ENCODE data around the gene AP1S2.
A peak's percentile ranks its signal among the peaks of the same experiment; 100 is the strongest.

Gene AP1S2

DNA sequence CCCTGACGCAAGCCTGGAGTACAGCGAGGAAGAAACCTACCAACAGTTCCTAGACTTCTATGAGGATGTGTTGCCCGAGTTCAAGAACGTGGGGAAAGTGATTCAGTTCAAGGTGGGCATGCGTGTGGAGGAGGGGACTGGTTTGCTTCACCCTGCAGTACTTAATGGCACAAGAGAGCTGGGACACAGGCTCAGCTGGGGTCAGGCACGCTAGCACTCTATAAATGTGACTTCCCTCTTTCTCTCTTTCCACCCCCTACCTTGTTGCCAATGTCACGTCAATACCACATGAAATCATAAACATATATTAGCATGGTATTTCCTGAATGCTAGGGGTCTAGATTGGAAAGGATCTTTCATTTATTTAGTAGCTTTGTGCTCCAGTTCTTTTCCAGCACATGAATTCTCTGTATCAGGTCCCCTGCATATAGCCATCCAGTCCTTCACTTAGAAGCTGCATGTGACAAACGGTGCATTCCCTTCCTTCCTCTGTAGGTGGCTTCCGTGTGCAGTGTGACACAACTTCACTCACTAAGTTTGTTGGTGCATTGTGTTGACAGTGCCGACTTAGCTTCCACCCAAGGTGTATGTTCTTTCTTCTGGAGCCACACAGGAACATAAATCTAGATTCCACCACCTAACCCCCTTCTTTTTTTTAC lies 38.7 kb downstream of the AP1S2 start:
- in situ Hi-C loops (cut with HindIII; ENCODE audit: low sequenced_read_pairs) = no loop called here
- TF ChIP-seq, protein P1, sequence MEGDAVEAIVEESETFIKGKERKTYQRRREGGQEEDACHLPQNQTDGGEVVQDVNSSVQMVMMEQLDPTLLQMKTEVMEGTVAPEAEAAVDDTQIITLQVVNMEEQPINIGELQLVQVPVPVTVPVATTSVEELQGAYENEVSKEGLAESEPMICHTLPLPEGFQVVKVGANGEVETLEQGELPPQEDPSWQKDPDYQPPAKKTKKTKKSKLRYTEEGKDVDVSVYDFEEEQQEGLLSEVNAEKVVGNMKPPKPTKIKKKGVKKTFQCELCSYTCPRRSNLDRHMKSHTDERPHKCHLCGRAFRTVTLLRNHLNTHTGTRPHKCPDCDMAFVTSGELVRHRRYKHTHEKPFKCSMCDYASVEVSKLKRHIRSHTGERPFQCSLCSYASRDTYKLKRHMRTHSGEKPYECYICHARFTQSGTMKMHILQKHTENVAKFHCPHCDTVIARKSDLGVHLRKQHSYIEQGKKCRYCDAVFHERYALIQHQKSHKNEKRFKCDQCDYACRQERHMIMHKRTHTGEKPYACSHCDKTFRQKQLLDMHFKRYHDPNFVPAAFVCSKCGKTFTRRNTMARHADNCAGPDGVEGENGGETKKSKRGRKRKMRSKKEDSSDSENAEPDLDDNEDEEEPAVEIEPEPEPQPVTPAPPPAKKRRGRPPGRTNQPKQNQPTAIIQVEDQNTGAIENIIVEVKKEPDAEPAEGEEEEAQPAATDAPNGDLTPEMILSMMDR (IDR thresholded peaks at IDR 0.05; ENCODE audit: low read depth, low read length) = peak; percentile 50
- DNase-seq (ENCODE audit: low read depth, low spot score) = no peak
- no peak overlapping the region for H3K4me3 ChIP-seq (ENCODE audit: low read depth, low read length)

DNA sequence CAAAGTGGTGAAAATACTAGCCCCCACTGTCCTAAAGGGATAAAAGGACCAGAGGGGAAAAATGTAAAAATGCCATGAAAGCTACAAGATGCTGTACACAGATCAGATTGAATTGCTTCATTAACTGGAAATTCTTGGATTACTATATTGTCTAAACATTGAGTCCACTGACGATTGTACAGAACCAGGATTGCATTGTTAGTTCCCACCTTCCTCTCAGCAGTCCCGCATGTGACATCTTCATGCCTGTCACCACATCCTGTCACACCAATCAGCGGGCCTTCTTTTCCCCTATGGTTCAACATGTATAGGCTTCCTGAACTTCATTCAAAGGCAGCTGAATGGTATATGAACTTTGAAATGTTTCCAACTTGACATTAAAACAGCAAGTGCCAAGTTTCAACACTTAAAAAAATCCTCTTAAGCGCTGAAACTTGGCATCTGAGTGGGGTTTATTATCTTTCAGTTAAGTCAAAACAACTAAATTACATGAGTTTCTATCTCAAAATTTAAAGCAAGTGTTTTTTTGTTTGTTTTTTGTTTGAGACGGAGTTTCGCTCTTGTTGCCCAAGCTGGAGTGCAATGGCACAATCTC lies 39.7 kb downstream of the AP1S2 start:
- TF ChIP-seq, protein P1 (IDR thresholded peaks at IDR 0.05; ENCODE audit: low read depth, low read length) = no peak
- in situ Hi-C loops (cut with HindIII; ENCODE audit: low sequenced_read_pairs) = no loop called here

DNA sequence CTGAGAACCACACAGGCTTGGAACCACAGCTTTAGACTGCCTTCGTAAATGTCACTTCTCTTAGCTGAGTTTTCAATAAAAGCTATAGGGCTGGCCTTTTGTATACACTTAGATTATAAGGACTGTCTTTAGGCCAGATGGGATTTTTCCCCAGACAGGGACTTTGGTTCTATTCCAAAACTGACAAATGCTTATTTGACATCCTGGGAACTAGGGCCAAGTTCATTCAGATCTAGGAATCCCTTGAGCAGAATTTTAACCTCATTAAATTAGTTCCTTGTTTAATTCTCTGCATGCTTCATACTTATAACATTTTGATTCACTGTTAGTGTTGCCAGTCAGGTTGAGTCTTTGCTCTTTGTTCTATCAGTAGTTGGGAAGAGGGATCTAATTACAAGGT lies 41.2 kb downstream of the AP1S2 start:
- H3K4me3 ChIP-seq (ENCODE audit: low read depth, low read length) = no peak overlapping the region
- no peak for DNase-seq (ENCODE audit: low read depth, low spot score)
- TF ChIP-seq, protein P1 (IDR thresholded peaks at IDR 0.05; ENCODE audit: low read depth, low read length) = no peak
- in situ Hi-C loops (cut with HindIII; ENCODE audit: low sequenced_read_pairs) = no loop called here

More for the DNA sequence above, 39.7 kb downstream of the AP1S2 start:
- H3K4me3 ChIP-seq (ENCODE audit: low read depth, low read length) = no peak overlapping the region
- DNase-seq (ENCODE audit: low read depth, low spot score) = no peak

- DNase-seq (ENCODE audit: low read depth, low spot score) = no peak
- TF ChIP-seq, protein P1 (IDR thresholded peaks at IDR 0.05; ENCODE audit: low read depth, low read length) = no peak
- no peak overlapping the region for H3K4me3 ChIP-seq (ENCODE audit: low read depth, low read length)
- in situ Hi-C loops (cut with HindIII; ENCODE audit: low sequenced_read_pairs) = no loop called here
Measured at GRCh38 chrX:15812192-15812938, 42.2 kb downstream of the AP1S2 start.

DNA sequence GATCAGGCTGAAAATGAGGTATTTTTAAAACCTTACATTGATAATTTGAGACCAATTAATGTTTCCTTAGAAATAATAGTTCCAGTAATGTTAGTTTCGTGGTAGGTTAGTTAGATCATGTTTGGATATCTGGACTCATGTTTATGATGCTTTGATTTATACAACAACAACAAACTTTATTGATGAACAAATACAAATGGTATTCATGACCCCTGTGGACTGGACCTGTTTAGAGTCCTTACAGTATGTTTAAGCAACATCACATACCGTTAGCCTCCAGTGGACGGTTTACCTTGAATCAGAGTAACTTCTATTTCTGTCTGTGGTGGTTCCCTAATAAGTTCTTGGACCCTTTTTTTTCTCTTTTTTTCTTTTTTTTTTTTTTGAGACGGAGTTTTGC lies 46.4 kb downstream of the AP1S2 start:
- in situ Hi-C loops (cut with HindIII; ENCODE audit: low sequenced_read_pairs) = no loop called here
- no peak overlapping the region for H3K4me3 ChIP-seq (ENCODE audit: low read depth, low read length)
- DNase-seq (ENCODE audit: low read depth, low spot score) = no peak
- TF ChIP-seq, protein P1 (IDR thresholded peaks at IDR 0.05; ENCODE audit: low read depth, low read length) = no peak

GRCh38 chrX:15804563-15804962 lies 50.0 kb downstream of the AP1S2 start:
- TF ChIP-seq, protein P1 (IDR thresholded peaks at IDR 0.05; ENCODE audit: low read depth, low read length) = no peak
- no peak overlapping the region for H3K4me3 ChIP-seq (ENCODE audit: low read depth, low read length)
- DNase-seq (ENCODE audit: low read depth, low spot score) = no peak
- in situ Hi-C loops (cut with HindIII; ENCODE audit: low sequenced_read_pairs) = no loop called here

Measured in astrocyte of the spinal cord (primary cell).